Measurements from ENCODE around the gene MLANA.

MLANA gene

DNA sequence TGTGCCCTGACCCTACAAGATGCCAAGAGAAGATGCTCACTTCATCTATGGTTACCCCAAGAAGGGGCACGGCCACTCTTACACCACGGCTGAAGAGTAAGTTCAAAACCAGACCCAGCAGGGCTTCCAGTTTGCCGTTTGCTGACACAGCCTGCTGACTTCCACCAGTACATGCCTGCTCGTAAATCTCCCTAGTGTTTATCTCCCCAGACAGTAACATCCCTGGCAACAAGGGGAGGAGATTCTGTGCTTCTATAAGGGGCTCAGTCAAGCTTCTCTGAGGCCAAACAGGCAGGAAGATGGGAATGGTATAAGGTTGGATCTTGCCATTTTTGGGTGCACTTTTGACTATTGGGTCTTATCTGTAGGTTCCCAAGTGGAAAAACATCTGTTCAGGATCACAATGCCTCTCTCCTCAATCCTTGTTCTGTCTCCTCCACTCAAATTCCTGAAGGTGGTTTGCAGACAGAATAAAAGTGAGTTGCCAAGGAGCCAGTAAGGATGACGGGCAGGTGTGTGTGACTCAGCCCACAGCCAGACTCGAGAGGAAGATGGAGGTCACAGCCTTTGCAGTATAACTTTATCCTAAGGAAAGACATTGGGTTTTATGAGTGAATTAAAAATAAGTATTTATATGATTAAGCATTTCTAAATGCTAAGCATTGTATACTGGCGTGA lies 1.9 kb downstream of the MLANA start:
- H3K4me3 ChIP-seq (ENCODE audit: low read depth, low read length): no peak overlapping the region
- H3K27me3 ChIP-seq (ENCODE audit: control insufficient read depth, insufficient read depth, low read length): no peaks in the 10 kb centered on the region
- H2AFZ ChIP-seq: no peak overlapping the region
- no peaks in the 10 kb centered on the region for H3K4me1 ChIP-seq
- no peak overlapping the region for H3K27ac ChIP-seq
- H3K4me2 ChIP-seq (ENCODE audit: low read length): no peak overlapping the region
- no peaks in the 10 kb centered on the region for H3K36me3 ChIP-seq (ENCODE audit: control insufficient read depth, insufficient read depth, low read length)
- TF ChIP-seq, protein P1, sequence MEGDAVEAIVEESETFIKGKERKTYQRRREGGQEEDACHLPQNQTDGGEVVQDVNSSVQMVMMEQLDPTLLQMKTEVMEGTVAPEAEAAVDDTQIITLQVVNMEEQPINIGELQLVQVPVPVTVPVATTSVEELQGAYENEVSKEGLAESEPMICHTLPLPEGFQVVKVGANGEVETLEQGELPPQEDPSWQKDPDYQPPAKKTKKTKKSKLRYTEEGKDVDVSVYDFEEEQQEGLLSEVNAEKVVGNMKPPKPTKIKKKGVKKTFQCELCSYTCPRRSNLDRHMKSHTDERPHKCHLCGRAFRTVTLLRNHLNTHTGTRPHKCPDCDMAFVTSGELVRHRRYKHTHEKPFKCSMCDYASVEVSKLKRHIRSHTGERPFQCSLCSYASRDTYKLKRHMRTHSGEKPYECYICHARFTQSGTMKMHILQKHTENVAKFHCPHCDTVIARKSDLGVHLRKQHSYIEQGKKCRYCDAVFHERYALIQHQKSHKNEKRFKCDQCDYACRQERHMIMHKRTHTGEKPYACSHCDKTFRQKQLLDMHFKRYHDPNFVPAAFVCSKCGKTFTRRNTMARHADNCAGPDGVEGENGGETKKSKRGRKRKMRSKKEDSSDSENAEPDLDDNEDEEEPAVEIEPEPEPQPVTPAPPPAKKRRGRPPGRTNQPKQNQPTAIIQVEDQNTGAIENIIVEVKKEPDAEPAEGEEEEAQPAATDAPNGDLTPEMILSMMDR (IDR thresholded peaks at IDR 0.05): no peak
- no peak overlapping the region for H3K9ac ChIP-seq
- no peaks in the 10 kb centered on the region for H3K79me2 ChIP-seq
- no peaks in the 10 kb centered on the region for H3K9me3 ChIP-seq (ENCODE audit: control insufficient read depth, low read length)

- Histone ChIP-seq H3K9me3 (ENCODE audit: control insufficient read depth, low read length) (no peaks in the 10 kb centered on the region), H3K4me2 (ENCODE audit: low read length) (no peak overlapping the region), H3K4me3 (ENCODE audit: low read depth, low read length) (no peak overlapping the region), H3K9ac (no peak overlapping the region), H3K27ac (no peak overlapping the region), H3K27me3 (ENCODE audit: control insufficient read depth, insufficient read depth, low read length) (no peaks in the 10 kb centered on the region), H2AFZ (no peak overlapping the region), H3K79me2 (no peaks in the 10 kb centered on the region), H3K4me1 (no peaks in the 10 kb centered on the region), H3K36me3 (ENCODE audit: control insufficient read depth, insufficient read depth, low read length) (no peaks in the 10 kb centered on the region)
- TF ChIP-seq, protein P1 (IDR thresholded peaks at IDR 0.05): no peak
These were observed 2.4 kb downstream of the MLANA start for GRCh38 chr9:5893134-5893505.

DNA sequence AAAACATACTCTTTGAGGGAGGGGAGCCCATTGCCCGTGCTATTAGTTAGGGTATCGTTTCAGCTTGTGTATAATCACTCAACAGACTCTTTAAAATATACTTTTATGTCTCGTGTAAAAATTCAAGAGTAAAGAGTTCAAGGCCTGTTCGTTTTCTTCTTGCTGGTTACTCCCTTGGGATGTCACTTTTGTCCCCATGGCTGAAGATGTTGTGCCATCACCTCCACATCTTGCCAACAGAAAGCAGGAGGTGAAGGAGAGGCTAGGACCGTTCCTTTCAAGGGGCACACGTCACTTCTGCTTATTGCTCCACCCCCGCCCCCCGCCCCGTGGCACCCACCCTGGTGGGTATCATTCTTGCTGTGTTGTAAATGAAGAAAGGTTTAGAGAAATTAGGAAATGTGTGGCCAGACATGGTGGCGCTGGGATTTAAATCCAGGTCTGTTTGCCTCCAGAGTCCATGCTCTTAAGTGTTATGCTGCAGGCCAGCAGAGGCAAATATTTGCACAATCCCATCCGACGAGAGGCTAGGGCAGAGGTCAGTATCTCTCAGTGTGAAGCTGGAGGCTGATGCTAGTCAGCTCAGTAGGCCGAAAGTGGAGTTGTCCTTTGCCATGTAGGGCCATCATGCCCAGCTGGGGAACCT lies 3.0 kb downstream of the MLANA start:
- TF ChIP-seq, protein P1 (IDR thresholded peaks at IDR 0.05): no peak
- Histone ChIP-seq H3K27me3 (ENCODE audit: control insufficient read depth, insufficient read depth, low read length) (no peaks in the 10 kb centered on the region), H2AFZ (no peak overlapping the region), H3K79me2 (no peaks in the 10 kb centered on the region), H3K4me3 (ENCODE audit: low read depth, low read length) (no peak overlapping the region), H3K4me2 (ENCODE audit: low read length) (no peak overlapping the region), H3K9me3 (ENCODE audit: control insufficient read depth, low read length) (no peaks in the 10 kb centered on the region), H3K27ac (no peak overlapping the region), H3K4me1 (no peaks in the 10 kb centered on the region), H3K36me3 (ENCODE audit: control insufficient read depth, insufficient read depth, low read length) (no peaks in the 10 kb centered on the region), H3K9ac (no peak overlapping the region)

- Histone ChIP-seq H3K27me3 (ENCODE audit: control insufficient read depth, insufficient read depth, low read length) (no peaks in the 10 kb centered on the region), H3K27ac (no peak overlapping the region)
- TF ChIP-seq, protein P1 (IDR thresholded peaks at IDR 0.05): no peak
These were observed 3.7 kb downstream of the MLANA start for GRCh38 chr9:5894237-5894959.

More at GRCh38 chr9:5894237-5894959, 3.7 kb downstream of the MLANA start:
- H3K4me2 ChIP-seq (ENCODE audit: low read length): no peak overlapping the region
- no peaks in the 10 kb centered on the region for H3K4me1 ChIP-seq
- H3K36me3 ChIP-seq (ENCODE audit: control insufficient read depth, insufficient read depth, low read length): no peaks in the 10 kb centered on the region
- H3K4me3 ChIP-seq (ENCODE audit: low read depth, low read length): no peak overlapping the region
- no peak overlapping the region for H2AFZ ChIP-seq
- H3K9ac ChIP-seq: no peak overlapping the region
- H3K9me3 ChIP-seq (ENCODE audit: control insufficient read depth, low read length): no peaks in the 10 kb centered on the region
- H3K79me2 ChIP-seq: no peaks in the 10 kb centered on the region
